CD14-positive monocyte (primary cell): ENCODE measurements around the gene SLC24A3. TPM values are rescaled to one million over a fixed set of nuclear protein-coding genes. Genes with fewer than 3 reads are reported as not detected.

Source experiments
- DNase-seq, 3 donors: peaks; one replicate each; pipeline ENCODE4 v3.0.0-alpha.2; 2011 to 2022
- H2AFZ ChIP-seq: 2 replicates; pipeline ENCODE4 v1.6.0; 2012; ENCODE audit warnings: mild to moderate bottlenecking, low read depth, low read length, inconsistent platforms; ENCODE audit not compliant: insufficient read depth, poor library complexity, severe bottlenecking
- H3K27ac ChIP-seq, 2 donors: 1 replicate in 1 of 2; 2 replicates in 1 of 2; pipeline ENCODE4 v1.5.1; 2012 to 2013; ENCODE audit warnings: low read length in 2 of 2, control low read depth in 1 of 2, inconsistent platforms in 1 of 2, low read depth in 1 of 2, mild to moderate bottlenecking in 1 of 2
- H3K27me3 ChIP-seq, 2 donors: one replicate each; pipeline versions ENCODE4 v1.6.0 to v1.6.1; 2011 to 2013; ENCODE audit warnings: low read length in 2 of 2; ENCODE audit not compliant: control insufficient read depth in 2 of 2, insufficient read depth in 2 of 2
- H3K36me3 ChIP-seq, 2 donors: replicated peaks in 1 of 2; 1 replicate in 1 of 2; 2 replicates in 1 of 2; pipeline versions ENCODE4 v1.5.1 to v1.6.1; 2012 to 2013; ENCODE audit warnings: low read length in 2 of 2, control low read depth in 1 of 2, inconsistent platforms in 1 of 2, mild to moderate bottlenecking in 1 of 2; ENCODE audit not compliant: insufficient read depth in 2 of 2, control insufficient read depth in 1 of 2
- H3K4me1 ChIP-seq, 2 donors: 1 replicate in 1 of 2; 2 replicates in 1 of 2; pipeline versions ENCODE4 v1.5.1 to v1.6.1; 2012 to 2013; ENCODE audit warnings: low read length in 2 of 2, control low read depth in 1 of 2, inconsistent platforms in 1 of 2, mild to moderate bottlenecking in 1 of 2, moderate library complexity in 1 of 2; ENCODE audit not compliant: insufficient read depth in 2 of 2, control insufficient read depth in 1 of 2
- H3K4me2 ChIP-seq: replicated peaks from 2 replicates; pipeline ENCODE3; 2012; ENCODE audit warnings: low read length, moderate library complexity, mild to moderate bottlenecking; ENCODE audit not compliant: poor library complexity, severe bottlenecking; ENCODE audit errors: extremely low read depth
- H3K4me3 ChIP-seq, 3 experiments: fragments of 200-600 bp in 1 of 3; sonication (generic) in 1 of 3; replicated peaks in 1 of 3; 1 replicate in 2 of 3; 2 replicates in 1 of 3; pipeline ENCODE4 v1.5.1; 2011 to 2013; ENCODE audit warnings: low read length in 3 of 3, mild to moderate bottlenecking in 3 of 3, control low read depth in 2 of 3, low read depth in 2 of 3, inconsistent platforms in 1 of 3, moderate library complexity in 1 of 3
- H3K79me2 ChIP-seq: 2 replicates; pipeline ENCODE4 v1.6.0; 2012; ENCODE audit warnings: mild to moderate bottlenecking, control low read depth, inconsistent platforms, low read length, moderate library complexity; ENCODE audit not compliant: insufficient read depth
- H3K9ac ChIP-seq: 2 replicates; pipeline ENCODE4 v1.6.0; 2017; ENCODE audit warnings: low read length, mild to moderate bottlenecking; ENCODE audit not compliant: insufficient read depth, poor library complexity, severe bottlenecking
- H3K9me3 ChIP-seq, 2 donors: replicated peaks in 1 of 2; 1 replicate in 1 of 2; 2 replicates in 1 of 2; pipeline versions ENCODE4 v1.5.1 to v1.6.1; 2012 to 2013; ENCODE audit warnings: low read length in 2 of 2, control low read depth in 1 of 2; ENCODE audit not compliant: control insufficient read depth in 1 of 2, insufficient read depth in 1 of 2
- H4K20me1 ChIP-seq: 2 replicates; pipeline ENCODE4 v1.6.0; 2012; ENCODE audit warnings: mild to moderate bottlenecking, low read length, control low read depth, moderate library complexity; ENCODE audit not compliant: insufficient read depth
- H3K27ac Mint-ChIP-seq, 7 donors: one replicate each; pipeline ENCODE4 v1.8.0; 2020; ENCODE audit warnings: mild to moderate bottlenecking in 7 of 7, mixed read lengths in 7 of 7, moderate library complexity in 6 of 7, inconsistent platforms in 2 of 7
- H3K27me3 Mint-ChIP-seq, 3 donors: one replicate each; pipeline ENCODE4 v1.8.0; 2021 to 2022; ENCODE audit warnings: low read depth in 3 of 3, mild to moderate bottlenecking in 3 of 3, mixed read lengths in 3 of 3, moderate library complexity in 3 of 3, inconsistent platforms in 1 of 3
- H3K36me3 Mint-ChIP-seq, 2 donors: one replicate each; pipeline ENCODE4 v1.8.0; 2020; ENCODE audit warnings: mixed read lengths in 2 of 2, inconsistent platforms in 1 of 2, mild to moderate bottlenecking in 1 of 2
- H3K4me1 Mint-ChIP-seq: one replicate; pipeline ENCODE4 v1.8.0; 2020; ENCODE audit warnings: mild to moderate bottlenecking, mixed read lengths
- H3K4me3 Mint-ChIP-seq, 2 donors: one replicate each; pipeline ENCODE4 v1.8.0; 2020; ENCODE audit warnings: mild to moderate bottlenecking in 2 of 2, mixed read lengths in 2 of 2, moderate library complexity in 1 of 2
- H3K9me3 Mint-ChIP-seq, 7 donors: one replicate each; pipeline ENCODE4 v1.8.0; 2020 to 2022; ENCODE audit warnings: mixed read lengths in 7 of 7, mild to moderate bottlenecking in 6 of 7, moderate library complexity in 6 of 7, inconsistent platforms in 2 of 7
- WGBS: methylation state at CpG from one replicate; pipeline ENCODE4 v1.1.5; 2013; ENCODE audit warnings: missing lambda C conversion rate; ENCODE audit not compliant: insufficient coverage; 5-methylcytosine and 5-hydroxymethylcytosine counted together
- intact Hi-C, 2 donors: fragments of 100-400 bp; cut with micrococcal nuclease; formaldehyde crosslinking; loops; one replicate each; pipeline versions ENCODE4 v1.15.0 to v1.15.1; 2023
- polyA plus RNA-seq, 3 donors: library from polyadenylated mRNA; depleted of rRNA in 1 of 3; unstranded in 2 of 3; stranded (reverse) in 1 of 3; fragments of 300-500 nt in 2 of 3; fragments of >200 nt in 1 of 3; fragmentation: Illumina TruSeq in 2 of 3; gene quantifications; 1 replicate in 2 of 3; 2 replicates in 1 of 3; pipeline ENCODE4 v1.2.3, GENCODE V29; 2012 to 2021
- TF ChIP-seq, protein P1 (sequence below): fragments of 200-600 bp; IDR thresholded peaks from one replicate; pipeline ENCODE4 v1.8.0; 2022; ENCODE audit warnings: antibody characterized with exemption, mild to moderate bottlenecking

Gene SLC24A3
- polyA plus RNA-seq, 3 donors, result 0.04 to 0.08 TPM; not detected in 1

GRCh38 chr20:19552221-19553180 is 340.1 kb downstream of the SLC24A3 start:
- Histone ChIP-seq H3K4me3 (no peak overlapping the region), H3K9ac (no peak overlapping the region), H2AFZ (no peak overlapping the region), H3K4me2 (no peak overlapping the region), H3K27me3 (no peaks in the 10 kb centered on the region), H3K36me3 (no peaks in the 10 kb centered on the region), H3K79me2 (no peaks in the 10 kb centered on the region), H3K4me1 (peaks cover 4 to 22% of the 10 kb centered on the region in 2 donors), H3K27ac (no peak overlapping the region), H3K9me3 (no peaks in the 10 kb centered on the region), H4K20me1 (no peaks in the 10 kb centered on the region)
- no peak for DNase-seq
- H3K36me3 Mint-ChIP-seq, result no peaks in the 10 kb centered on the region
- 50% methylated on average over 5 of the region's 9 CpGs for WGBS
- intact Hi-C loops, result no loop called here
- H3K27me3 Mint-ChIP-seq, result no peaks in the 10 kb centered on the region
- H3K9me3 Mint-ChIP-seq, result no peaks in the 10 kb centered on the region
- H3K4me3 Mint-ChIP-seq, result no peak overlapping the region
- H3K4me1 Mint-ChIP-seq, result peaks cover 27% of the 10 kb centered on the region
- H3K27ac Mint-ChIP-seq, result no peak overlapping the region
- TF ChIP-seq, protein P1, sequence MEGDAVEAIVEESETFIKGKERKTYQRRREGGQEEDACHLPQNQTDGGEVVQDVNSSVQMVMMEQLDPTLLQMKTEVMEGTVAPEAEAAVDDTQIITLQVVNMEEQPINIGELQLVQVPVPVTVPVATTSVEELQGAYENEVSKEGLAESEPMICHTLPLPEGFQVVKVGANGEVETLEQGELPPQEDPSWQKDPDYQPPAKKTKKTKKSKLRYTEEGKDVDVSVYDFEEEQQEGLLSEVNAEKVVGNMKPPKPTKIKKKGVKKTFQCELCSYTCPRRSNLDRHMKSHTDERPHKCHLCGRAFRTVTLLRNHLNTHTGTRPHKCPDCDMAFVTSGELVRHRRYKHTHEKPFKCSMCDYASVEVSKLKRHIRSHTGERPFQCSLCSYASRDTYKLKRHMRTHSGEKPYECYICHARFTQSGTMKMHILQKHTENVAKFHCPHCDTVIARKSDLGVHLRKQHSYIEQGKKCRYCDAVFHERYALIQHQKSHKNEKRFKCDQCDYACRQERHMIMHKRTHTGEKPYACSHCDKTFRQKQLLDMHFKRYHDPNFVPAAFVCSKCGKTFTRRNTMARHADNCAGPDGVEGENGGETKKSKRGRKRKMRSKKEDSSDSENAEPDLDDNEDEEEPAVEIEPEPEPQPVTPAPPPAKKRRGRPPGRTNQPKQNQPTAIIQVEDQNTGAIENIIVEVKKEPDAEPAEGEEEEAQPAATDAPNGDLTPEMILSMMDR, result no peak

DNA sequence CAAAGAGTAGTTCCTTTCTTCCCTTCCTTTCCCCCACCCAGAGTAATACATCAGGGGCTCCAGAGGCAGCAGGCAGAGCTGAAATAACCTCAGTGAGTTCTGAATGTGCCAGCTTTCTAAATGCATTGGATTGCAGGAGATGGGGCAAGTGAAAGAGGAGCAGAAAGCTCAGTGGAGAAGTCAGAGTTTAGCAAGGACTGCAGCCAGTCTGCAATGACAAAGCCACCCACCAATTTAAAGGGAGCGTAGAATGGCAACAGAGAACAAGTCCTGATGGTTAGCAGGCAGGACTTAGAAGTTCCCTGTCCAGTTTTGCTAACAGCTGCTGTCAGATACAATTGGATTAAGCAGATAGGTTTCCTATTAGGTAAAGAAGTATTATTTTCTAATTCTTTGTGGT is 342.2 kb downstream of the SLC24A3 start:
- TF ChIP-seq, protein P1, result no peak
- H3K9ac ChIP-seq, result no peak overlapping the region
- Mint-ChIP-seq H3K27me3 (no peaks in the 10 kb centered on the region), H3K4me3 (no peak overlapping the region), H3K9me3 (no peaks in the 10 kb centered on the region), H3K36me3 (no peaks in the 10 kb centered on the region), H3K4me1 (peaks cover 30% of the 10 kb centered on the region), H3K27ac (no peak overlapping the region)
- no CpG with 5 or more reads among the region's 1 CpG for WGBS
- H3K79me2 ChIP-seq, result no peaks in the 10 kb centered on the region
- H4K20me1 ChIP-seq, result no peaks in the 10 kb centered on the region
- H3K27ac ChIP-seq, result no peak overlapping the region
- peaks cover 4 to 24% of the 10 kb centered on the region in 2 donors for H3K4me1 ChIP-seq
- no peak for DNase-seq
- H3K36me3 ChIP-seq, result no peaks in the 10 kb centered on the region
- no peaks in the 10 kb centered on the region for H3K27me3 ChIP-seq
- H3K4me2 ChIP-seq, result peak overlapping the region; percentile 7
- H3K4me3 ChIP-seq, result no peak overlapping the region
- intact Hi-C loops, result no loop called here
- no peaks in the 10 kb centered on the region for H3K9me3 ChIP-seq
- peak overlapping the region; percentile 51 for H2AFZ ChIP-seq
